ENCODE data around the gene CEP41. TPM values are rescaled to one million over a fixed set of nuclear protein-coding genes. Genes with fewer than 3 reads are reported as not detected.

The CEP41 gene
- polyA plus RNA-seq, 1 donor: 32.3 TPM

DNA sequence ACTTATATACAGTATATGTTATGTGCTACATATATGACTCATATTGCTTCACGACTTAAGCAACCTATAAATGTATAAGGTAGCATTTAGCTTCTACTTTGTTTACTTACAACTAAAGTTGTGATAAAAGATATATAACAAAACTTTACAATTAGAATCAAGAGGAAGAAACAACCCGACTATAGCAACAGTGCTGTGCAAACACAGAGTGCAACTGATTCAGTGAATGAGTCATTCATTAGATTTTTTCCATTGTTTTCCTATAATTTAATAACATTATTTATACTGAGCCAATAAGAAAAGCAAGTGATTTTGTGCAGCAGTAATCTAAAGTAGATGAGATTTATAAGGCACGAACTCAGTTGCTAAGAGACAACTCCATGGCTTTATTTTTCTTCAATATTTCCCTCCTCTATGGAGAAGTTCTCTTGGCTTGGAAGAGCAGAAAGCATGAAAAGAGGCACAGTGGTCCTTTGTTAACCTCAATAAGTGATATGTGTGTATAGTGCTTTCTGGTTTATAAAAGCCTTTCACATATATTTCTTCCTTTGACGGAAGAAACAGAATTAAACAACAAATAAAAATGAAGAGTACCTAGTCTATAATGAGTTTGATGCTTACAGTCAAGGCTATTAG lies 19.8 kb downstream of the CEP41 start:
- DNase-seq: no peak

DNA sequence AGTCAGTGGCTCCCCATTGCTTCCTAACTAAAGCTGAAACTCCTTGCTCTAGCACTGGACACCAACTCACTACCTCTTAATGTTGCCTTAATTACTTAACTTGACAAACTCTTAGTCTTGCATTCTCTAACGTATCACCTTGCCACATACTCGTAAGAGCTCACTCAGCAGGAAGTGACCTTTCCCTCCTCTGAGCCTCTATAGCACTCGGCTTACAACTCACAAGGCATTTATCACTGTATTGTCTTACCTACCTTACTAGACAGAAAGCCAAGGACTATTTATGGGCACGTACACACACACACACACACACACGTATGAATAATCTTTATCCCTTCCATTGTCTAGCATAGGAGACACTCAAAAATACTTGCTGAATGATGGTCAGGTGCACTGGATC lies 21.2 kb downstream of the CEP41 start:
- DNase-seq: no peak

DNA sequence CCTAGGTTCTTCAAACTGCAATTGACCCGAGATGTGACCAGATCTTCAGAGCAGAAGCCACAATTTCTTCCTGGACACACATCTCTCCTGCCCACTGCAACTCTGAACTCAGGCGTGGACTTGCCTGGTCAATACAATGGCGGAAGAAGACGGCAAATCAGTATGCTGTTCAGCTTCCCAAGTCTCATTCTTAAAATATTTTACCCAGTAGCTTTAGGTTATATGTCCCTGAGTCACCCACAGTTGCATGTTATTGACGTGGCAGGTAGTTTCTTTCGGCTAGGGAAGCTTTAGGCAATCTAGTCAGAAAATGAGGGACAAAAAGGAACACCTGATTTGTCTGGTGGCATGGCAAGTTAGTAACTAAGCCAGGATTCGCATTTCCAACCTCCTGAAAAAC lies 22.5 kb downstream of the CEP41 start:
- DNase-seq: no peak

DNA sequence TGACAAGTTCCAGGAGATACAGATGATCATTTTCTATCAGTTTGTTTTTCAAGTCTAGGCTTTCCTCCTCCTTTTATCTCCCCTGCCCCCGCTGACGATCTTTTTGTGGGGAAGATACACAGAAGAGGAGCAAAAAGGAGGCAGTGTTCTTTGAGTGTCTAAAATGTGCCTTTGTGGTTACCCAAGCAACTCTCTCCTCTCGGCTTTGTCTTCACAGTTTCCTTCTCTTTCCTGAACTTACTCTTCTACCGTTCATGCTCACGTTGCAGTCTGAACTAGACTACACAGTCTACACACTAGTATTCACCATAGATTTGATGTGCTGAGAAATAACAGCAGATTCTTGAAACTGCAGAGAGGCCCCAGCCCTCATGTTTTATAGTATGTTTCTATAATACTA lies 23.6 kb downstream of the CEP41 start:
- DNase-seq: no peak

DNA sequence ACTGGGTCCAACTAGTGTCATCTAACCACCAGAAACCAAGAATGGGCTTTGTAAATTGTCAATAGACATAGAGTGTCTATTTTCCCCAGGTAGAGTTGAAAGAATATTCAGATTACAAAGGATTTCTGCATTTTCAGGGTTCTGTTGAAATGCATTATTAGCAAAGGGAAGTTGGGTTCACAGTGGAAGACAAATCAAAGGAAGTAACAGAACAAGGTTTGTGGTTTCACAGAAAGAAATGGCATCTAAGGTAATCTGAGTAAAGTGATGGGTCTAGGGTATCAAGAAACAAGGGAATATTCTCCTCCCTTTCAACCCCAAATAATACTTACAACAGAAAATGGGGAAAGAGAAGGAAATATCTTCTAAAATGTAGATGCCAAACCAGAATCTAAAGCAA lies 25.8 kb downstream of the CEP41 start:
- no peak for DNase-seq

DNA sequence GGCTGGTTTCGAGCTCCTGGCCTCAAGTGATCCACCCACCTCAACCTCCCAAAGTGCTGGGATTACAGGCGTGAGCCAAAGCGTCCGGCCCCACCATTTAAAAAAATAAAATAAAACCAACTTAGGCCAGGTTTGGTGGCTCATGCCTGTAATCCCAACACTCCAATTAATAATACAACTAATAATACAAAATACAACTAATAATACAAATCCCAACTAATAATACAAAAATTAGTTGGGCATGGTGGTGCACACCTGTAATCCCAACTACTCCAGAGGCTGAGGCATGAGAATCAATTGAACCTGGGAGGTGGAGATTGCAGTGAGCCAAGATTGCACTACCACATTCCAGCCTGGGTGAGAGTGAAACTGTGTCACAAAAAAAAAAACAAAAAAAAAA lies 27.6 kb downstream of the CEP41 start:
- DNase-seq: no peak

DNA sequence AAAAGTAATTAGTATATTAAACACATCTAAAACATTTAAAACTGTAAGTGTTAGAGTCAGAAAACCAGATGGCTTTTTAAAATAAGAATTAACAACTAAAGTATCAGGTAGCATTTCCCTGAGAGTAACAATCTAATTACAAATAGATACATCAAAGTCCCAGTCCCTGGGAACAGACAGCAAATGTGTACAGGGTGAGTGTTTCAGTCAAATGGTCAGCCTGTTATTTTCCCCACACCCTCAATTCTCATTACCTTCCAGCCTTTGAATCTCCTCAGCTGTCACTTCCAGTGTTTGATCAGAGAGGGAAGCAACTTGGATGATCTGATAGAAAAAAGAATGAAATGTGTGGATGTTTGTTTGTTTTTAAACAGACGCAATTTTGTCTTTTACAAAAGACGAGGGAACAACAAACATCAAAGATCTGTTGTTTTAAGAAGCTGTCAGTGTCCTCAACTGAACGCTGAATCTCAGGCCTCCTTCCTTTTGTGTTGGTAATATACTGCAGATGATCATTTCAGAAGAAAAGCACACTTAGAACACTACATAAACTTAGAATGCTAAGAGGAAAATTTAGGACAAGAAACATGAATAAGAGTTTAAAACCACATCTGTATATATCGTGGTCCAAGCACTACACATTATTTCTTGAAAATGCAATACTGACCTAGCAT lies 29.8 kb downstream of the CEP41 start:
- no peak for DNase-seq

DNA sequence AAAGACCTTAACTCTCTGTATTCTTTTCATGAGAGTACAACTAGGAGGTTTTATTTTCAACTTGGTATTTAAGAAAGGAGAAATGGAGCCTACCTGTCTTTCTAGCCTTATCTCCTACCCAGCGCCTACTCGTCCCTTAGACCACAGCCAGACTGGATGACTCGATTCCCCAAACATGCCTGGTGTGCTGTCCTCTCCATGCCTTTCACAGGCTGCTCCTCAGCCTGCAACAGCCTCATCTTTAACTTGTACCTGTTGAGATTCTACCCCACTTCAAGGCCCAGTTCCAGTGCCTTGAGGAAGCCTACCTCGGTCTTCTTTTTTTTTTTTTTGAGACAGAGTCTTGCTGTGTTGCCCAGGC lies 31.1 kb downstream of the CEP41 start:
- DNase-seq: no peak

DNA sequence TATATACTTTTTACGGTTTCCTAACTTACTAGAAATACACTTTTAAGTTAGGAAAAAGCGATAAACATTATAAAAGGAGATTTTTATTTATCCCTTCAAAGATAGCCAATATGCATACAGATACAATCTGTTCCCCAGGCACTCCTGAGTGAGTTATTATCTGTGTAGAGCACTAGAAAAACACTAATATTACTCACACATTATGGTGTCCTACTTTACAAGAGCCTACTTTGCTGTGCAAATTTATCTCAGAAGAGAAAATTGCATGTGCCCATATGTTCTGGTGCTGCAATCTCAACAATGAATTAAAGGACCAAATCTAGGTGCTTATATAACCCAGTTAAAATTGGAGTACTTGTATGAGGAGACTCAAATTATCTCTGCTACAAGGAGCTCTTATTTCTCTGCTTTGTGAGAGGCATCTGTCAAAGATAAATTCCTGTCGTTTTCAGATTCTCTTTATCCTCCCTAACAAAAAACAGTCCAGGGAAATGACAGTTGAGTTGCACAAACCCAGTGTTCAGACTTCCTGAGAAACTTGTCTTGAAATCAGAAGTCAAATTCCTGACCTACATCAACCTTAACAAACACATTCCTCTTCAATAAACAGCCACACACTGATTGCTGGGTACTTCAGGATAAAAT lies 31.6 kb downstream of the CEP41 start:
- DNase-seq: no peak

DNA sequence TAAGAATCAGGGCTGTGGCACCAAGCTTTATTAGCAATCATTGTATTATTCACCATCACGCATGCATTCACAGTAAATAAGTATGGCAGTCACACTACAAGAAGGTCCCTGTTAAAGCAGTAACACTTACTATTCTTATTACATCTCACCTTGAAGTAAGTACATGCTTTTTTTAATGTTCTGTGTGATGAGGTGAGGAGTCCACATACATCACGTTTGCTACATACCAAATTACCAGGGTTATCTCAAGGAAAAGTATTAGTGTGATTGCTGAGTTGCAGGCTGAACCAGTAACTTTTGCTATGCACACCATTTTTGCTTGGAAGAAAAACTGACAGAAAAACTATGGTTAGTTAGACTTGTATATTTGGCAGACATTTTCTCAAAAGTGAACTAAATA lies 35.8 kb downstream of the CEP41 start:
- DNase-seq: no peak

DNA sequence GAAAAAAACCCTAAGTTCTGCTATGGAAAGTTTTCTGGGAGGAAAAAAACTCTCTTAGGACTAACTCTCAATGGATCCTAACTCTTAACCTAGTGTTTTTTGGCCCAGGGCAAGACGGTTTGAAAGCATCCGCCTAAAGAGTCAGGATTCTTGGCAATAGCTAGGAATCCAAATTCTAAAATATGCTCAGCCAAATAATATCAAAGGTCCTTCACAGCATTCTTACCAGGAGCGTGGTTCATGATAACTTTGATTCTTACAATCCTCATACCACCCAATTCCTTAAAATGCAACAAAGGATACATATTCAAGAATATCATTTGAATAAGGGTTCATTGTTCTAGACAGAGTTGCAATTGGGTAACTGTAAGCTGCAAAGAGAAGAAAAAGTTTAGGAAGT lies 39.2 kb downstream of the CEP41 start:
- no peak for DNase-seq

DNA sequence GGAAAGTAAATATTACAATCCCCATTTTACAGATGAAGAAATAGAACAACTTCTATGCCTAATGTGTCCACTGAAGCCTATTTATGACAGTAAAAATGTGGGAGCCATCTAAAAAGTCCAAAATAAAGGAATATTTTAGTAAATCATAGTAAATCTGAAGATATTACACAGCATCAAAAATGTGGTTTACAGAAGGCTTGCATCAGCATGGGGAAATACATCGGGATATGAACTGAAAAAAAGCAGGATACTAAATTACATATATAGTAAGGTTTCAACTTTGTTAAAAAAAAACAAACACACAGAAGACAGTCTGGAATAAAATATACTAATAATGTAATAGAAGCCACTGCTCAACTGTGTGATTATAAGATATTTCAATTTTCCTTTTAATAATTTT lies 39.7 kb downstream of the CEP41 start:
- DNase-seq: no peak

DNA sequence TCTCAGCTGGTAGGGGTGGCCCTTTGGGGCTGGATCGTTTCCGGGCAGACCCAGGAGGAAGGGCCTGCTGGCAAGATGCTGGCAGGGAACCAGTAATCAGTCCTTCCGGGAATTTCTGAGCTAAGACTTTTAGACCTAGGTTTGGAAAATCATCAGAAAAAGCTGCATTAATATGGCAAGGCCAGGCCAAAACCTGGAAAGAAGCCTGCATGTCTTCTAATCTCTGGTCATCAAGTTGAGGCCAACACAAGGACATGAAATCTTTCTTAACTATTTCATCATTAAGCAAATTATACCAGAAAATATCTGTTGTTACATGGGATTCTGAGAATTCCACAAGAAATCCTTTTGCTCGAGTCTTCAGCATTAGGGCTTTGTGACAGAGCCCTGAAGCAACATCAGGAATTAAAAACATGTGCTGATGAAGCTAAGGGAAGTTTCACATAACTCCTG lies 40.7 kb downstream of the CEP41 start:
- no peak for DNase-seq

DNA sequence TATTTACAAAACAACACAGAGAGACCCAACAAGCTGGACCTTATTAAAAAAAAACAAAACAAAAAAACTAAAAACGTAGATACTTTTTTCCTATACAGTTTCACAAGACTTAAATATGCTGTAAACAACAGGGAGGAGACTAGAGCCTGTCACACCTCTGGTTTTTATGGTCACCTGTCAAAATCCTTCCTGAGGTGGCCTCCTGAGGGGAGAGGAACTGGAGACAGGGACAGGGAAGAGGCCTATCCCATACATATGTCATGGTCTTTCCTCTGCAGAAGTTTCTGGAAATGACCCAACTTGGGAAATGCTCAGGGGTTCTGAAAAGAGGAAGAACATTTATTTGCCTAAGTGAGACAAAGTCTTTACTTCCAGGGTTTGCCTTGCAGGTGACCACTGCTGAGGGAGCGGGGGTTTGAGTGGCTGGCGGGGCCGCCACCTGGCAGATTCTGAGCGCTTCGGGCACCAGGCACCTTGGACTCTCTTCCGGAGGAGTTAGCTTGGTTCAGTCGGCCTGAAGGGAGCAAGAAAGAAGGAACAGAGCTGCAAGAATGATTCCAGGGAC lies 42.2 kb downstream of the CEP41 start:
- DNase-seq: no peak

DNA sequence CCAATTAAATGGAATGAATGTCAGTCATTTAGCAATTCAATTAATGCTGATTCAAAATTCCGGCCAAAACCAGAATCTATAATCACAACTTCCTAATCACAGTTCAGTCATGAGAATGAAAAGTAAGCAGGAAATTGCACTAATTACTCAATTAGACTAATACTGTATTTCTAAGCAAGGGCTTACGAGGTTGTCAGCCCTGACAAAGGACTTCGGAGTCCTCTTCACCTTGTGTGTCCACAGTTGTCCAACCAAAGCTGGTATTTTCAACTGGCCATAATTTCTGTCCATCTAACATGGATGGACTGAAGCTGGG lies 43.1 kb downstream of the CEP41 start:
- no peak for DNase-seq

DNA sequence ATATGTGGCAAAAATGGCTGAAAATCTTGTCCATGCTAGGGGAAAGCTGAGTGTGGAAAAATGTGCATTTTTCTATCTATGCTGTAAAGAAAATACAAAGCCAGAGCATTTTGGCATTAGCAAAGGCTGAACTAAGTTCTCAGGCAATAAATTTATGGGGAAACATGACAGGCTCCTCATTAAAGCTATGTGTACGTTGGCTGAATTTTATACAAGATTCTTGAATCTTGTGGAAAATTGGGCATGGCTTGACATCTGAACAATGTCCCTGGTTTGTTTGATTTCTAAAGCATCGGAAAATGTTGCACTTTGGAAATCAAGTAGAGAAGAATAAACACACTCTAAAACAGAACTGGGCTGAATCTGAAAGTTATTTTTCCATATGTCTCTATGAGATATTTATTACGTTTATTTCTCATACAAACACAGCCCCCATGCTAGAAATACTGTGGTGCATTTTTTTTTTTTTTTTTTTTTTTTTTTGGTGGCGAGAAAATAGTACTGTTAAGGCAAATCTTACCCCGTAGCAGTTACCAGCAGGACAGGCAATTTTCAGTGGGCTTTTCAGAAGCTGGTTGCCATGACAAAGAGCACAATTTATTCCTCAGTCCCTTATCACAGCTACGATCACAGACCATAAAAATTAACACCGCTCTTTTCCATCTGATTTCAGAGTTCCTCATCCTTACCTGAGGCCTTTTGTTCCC lies 43.6 kb downstream of the CEP41 start:
- no peak for DNase-seq

DNA sequence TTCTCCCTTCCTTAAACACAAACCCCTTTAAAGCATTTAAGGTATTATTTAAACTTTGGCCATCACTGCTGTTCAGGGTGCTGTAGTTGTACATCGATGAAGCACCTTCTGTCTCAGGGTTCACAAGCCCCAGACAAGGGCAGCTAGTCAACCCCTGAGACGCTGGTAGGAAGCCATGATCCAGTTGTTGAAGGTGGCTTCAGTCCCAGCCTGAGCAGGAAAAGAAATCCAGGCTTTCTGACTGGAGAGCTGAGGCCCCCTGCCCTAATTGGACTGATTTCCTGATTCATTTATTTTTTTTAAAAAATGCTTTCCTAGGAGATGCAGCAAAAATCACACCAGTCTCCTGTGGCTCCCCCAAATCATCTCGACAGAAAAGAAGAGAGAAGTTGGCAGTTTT lies 44.7 kb downstream of the CEP41 start:
- DNase-seq: no peak

DNA sequence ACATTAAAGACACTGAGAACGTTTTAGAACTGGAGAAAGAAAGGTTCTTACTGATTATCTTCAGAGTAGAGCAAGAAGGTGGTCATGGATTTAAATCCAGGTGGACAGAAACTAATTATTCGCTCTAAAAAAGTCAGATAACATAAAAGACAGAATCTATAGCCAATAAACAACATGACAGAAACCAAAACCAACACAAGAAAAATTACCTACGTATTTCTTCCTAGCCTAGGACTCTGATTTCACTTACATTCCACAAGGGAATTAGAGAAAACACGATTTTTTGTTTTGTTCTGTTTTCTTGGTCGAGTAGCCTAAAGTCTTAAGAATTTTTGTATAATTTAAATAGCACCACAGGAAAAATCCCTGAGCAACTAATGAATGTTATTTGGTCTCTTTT lies 45.4 kb downstream of the CEP41 start:
- no peak for DNase-seq

DNA sequence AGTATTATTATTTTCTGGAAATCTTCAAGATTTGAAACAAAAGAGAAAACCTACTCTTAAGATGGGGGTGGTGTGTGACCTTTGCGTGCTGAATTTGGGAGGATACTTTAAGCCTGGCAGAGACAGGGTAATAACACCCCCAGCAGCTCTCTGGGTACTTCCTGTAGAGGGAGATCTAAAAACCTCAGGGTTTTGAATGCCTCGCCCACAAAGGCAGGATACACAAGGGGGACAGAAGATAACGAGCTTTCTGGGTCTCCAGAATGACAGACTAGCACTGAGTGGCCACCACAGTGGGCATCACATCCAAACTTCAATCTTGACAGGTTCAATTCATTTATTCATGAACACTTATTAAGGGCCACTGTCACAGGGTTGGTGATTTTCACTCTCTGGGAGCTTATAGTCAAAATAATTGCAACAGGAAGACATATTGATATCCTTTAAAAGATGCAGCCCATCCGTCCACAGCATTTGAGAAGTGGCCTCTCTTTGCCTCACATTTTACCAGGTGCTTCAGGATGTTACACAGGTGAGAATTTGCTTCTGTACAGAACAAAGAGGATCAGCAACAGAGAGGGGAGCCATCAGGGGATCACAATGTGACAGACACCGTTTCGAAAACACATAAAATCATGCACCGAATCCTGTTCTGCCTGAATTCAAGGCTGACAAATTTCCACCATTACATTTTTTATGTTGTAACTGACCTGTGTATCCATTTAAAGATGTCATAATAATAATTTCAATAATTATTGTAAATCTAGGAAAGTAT lies 46.2 kb downstream of the CEP41 start:
- DNase-seq: no peak

DNA sequence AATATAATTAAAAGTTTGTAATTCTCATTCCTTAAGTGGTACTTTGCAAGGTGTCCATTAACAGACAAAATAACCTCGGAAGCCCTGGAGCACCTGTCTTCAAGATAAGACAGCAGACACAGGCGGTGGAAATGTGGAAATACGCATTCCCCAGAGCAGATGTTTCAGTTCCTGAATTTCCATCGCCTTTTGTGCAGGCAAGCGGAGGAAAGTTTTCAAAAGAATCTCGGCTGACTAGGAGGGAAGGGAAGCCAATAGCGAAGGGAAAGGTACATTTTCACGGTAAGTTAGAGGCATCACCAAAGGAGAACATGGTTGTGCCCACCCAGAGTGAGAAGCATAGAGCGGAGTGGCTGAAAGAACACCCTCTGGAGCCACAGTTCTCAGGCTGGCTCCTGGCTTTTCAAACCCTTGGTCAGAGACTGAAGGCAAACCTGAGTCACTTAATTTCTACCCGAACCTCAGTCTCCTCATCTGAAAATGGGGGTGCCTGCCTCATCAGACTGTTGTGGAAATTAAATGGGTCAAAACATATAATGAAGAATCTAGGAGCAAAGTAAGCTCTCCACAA lies 46.9 kb downstream of the CEP41 start:
- no peak for DNase-seq

DNA sequence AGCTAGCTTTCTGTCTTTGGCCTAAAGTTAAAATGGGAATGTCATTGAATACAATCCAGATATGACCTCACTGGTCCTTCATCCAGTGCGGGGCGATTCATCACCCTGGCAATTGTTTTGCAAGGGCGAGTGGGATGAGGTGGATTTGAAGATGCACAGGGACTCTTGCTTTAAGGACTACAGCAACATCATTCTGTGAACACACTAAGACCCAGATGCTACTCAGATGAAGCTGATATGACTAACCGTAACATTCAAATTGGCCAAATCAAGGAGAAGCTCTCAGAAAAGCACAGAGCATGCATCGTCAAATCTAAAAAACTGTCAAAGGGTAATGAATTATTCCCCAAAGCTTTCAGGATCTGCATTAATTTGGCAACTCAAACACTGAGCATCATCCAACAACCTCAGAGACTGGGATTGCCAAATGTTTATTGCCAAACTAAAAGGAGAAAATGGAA lies 47.7 kb downstream of the CEP41 start:
- no peak for DNase-seq

DNA sequence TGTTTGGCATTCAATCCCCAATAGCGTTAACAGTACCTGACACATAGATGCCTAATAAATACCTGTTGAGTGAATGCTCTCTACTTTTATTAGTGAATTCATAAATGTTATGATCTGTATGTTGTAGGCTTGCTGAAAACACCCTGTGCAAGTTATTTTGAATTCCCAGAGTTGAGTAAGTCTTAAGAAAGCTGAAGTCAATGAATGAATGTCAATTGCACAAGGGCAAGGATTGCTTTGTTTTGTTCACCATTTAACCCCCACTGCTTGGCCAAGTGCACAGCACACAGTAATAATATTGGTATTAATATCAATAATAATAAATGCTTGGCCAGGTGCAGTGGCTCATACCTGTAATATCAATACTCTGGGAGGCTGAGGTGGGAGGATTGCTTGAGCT lies 50.3 kb downstream of the CEP41 start:
- DNase-seq: no peak
